K562 treated with DMSO at 1 percent for 4 hours (cell line): ENCODE data around the gene CEP112. TPM values are rescaled to one million over a fixed set of nuclear protein-coding genes. Genes with fewer than 3 reads are reported as not detected.

ENCODE experiments used
- total RNA-seq: library from RNA; unstranded; fragments of 300-600 nt; gene quantifications from 2 replicates; pipeline ENCODE4 v1.2.3, GENCODE V29; 2022; ENCODE audit not compliant: insufficient read depth

CEP112 gene
- total RNA-seq = not detected in 2 replicates

DNA sequence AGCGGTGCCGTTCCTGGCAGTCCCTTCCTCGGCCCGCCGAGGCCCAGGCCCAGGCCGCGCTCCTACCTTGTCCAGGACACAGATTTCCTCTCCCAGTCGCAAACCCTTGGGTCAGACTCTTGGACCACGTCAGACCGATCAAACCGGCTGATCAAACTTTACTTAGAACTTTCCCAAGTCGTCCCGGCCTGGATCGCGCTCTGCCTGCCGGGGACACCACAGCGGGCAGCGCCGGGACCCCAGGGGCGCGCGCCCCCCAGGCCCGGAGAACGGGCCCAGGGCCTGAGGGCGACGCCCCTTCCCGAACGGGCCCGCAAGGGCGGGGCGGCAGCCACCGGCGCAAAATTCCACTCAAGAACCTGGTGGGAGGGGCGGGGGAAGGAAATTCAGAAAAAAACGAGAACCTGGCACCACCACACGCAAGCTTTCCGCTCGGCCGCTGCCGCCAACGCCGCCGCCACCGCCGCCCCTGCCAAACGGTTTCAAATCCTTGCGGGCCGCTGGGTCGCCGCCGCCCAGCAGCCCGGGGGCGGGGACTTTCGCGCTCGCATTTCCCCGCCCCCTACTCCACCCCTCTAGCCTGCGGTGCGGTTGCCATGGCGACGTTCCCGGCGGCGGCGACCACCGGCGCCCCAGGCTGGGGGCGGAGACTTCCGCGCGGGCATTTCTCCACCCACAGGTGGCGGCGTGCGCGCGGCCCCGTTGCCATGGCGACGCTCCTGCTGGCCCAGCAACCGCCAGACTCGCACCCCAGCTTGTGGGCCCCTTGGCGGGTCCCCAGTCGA, at the start of gene CEP112:
Gene CEP112 (minus strand): TSS at position 541 of the 785 bp plus-strand sequence.

DNA sequence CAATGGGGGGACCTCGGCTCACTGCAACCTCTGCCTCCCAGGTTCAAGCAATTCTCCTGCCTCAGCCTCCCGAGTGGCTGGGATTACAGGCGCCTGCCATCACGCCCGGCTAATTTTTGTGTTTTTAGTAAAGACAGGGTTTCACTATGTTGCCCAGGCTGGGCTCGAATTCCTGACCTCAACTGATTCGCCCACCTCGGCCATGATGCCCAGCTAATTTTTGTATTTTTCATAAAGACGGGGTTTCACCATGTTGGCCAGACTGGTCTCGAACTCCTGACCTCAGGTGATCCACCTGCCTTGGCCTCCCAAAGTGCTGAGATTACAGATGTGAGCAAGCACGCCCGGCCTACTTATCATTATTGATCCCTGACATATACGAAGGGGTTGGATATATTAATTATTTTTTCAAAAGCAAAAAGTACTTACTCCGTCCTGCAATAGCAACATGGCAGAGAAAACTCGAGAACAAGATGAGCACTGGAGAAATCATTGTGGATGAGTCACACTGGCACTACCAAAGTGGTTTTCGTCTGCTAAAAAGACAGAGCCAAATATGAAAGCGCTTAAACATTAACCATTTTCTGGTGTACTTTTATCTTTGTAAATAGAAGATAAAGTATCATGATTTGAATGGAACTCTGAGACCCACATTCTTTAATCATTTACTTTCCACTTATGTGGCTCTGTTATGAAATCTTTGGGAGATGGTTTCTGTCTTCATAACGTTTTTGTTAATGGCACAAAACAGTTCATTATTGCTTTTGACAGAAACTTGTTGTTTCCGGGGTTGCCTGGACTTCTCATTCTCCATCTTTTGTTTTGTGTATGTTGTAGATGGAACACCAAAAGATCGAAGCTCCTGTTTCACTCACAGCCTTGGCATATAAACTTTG, 37.2 kb upstream of the CEP112 start, which contains the start of gene APOH:
Gene APOH (minus strand): TSS at position 529 of the 896 bp plus-strand sequence. CDS start 36 bp downstream, at position 493.

Other genes starting within 250 kb of the CEP112 start
- gene APOH, start 37.3 kb upstream of the CEP112 start, total RNA-seq = not detected in 2 replicates
- gene PRKCA, start 110.5 kb upstream of the CEP112 start, total RNA-seq = 22.0 and 25.2 TPM in 2 replicates